ENCODE measurements around the gene FLACC1.
"Not testable (repeated sequence)": the region's sequence is repeated elsewhere in the genome, so short reads cannot be mapped to it uniquely, and the experiment has no call there.

Gene FLACC1

DNA sequence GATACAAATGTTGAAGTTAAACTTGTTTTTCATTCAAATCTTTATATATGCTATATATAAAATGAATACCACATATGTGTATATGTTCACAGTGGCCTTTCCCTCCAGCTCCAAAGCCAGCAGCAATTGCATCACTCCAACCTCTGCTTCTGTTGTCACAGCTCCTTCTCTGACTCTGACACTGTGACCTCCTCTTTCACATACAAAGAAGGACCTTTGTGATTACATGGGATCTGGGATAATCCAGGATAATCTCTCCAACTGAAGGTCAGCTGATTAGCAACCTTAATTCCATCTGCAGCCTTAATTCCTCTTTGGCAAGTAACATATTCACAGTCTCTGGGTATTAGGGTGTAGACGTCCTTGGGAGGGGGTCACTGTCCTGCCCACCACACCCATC is 8.4 kb downstream of the FLACC1 start:
- DNase-seq (ENCODE audit: low read depth): no peak

GRCh38 chr2:201347138-201347537 is 10.0 kb downstream of the FLACC1 start:
- no peak for DNase-seq (ENCODE audit: low read depth)

DNA sequence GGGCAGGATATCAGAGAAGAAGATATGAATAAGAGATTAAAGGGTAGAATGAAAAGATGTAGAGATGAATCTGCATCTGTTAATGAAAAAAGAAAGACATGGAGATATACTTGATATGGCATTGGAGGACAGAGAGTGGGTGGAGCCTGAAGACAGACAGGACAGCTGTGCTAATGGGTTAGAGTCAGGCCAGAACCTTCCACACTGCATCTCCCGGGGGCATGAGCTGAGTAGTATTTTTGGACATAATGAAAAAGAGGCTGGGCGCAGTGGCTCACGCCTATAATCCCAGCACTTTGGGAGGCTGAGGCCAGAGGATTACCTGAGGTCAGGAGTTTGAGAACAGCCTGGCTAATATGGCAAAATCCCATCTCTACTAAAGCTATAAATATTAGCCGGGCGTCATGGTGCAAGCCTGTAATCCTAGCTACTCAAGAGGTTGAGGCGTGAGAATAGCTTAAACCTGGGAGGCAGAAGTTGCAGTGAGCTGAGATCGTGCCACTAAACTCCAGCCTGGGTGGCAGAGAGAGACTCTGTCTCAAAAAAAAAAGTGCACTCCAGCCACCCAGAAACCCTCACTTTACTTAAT is 11.4 kb downstream of the FLACC1 start:
- DNase-seq (ENCODE audit: low read depth): no peak

GRCh38 chr2:201344663-201345366 is 12.3 kb downstream of the FLACC1 start:
- no peak for DNase-seq (ENCODE audit: low read depth)

GRCh38 chr2:201343559-201343958 is 13.6 kb downstream of the FLACC1 start:
- no peak for DNase-seq (ENCODE audit: low read depth)

GRCh38 chr2:201342923-201343322 is 14.2 kb downstream of the FLACC1 start:
- DNase-seq (ENCODE audit: low read depth): no peak

DNA sequence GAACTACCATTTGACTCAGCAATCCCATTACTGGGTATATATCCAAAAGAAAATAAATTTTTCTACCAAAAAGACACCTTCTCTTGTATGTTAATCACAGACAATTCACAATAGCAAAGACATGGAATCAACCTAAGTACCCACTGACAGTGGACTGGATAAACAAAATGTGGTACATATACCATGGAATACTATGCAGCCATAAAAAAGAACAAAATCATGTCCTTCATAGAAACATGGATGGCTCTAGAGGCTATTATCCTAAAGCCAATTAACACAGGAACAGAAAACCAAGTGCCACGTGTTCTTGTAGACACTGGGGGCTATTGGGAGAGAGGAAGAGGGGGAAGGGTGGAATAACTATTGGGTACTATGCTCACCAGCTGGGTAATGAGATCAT is 27.7 kb downstream of the FLACC1 start:
- DNase-seq (ENCODE audit: low read depth): no peak

DNA sequence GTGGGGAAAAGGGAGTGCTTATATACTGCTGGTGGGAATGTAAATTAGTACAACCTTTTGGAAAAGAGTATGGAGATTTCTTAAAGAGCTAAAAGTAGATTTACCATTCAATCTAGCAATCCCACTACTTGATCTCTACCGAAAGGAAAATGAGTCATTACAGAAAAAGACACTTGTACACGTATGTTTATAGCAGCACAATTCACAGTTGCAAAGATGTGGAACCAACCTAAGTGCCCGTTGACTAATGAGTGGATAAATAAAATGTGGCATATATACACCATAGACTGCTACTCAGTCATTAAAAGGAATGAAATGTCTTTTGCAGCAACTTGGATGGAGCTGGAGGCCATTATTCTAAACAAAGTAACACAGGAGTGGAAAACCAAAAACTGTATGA is 29.5 kb downstream of the FLACC1 start:
- no peak for DNase-seq (ENCODE audit: low read depth)

DNA sequence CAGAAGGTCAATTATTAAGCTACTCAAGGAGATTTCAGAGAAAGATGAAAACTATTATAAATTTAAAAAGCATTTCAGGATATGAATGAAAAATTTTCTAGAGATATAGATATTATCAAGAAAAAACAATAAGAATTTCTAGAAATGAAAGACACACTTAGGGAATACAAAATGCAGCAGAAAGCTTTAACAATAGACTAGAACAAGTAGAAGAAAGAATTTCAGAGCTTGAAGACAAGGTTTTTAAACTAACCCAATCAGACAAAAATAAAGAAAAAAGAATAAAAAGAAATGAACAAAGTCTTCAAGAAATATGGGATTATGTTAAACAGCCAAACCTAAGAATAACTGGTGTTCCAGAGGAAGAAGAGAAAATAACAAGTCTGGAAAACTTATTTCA is 34.4 kb downstream of the FLACC1 start:
- DNase-seq (ENCODE audit: low read depth): no peak

DNA sequence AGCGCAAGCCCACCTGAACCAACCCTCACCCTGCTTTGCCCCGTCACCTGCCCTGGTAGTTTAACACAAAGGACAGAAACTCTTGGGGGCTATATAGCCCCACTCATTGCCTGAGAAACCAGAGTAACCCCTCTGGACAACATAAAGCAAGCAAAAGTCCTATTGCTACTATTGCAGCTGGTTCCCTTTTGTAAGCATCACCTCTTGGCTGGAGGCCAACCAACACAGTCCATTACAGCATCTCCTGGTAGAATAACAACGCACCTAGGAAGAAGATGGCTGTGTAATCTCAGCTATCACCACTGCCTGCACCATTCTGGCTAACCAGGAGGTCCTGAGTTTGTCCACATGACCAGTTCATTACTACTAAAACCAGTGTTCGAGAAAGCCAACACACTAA is 36.4 kb downstream of the FLACC1 start:
- no peak for DNase-seq (ENCODE audit: low read depth)

DNA sequence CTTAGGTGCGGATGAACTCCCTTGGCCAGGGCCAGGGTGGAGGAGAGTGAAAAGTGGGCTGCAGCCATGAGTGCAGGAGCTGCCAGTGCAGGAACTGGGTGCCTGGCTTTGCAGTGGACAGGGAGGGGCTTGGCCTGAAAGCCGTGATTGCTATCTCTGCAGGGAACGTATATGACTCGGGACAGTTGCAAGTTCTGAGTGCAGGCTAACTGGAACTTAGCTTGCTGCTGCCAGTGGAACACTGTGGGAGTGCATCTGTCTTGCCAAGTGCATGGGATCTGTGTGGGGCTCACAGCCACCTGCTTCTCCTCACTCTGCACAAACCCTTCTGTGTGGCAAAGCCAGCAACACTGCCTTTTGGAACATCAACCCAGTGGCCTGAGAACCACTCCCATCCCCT is 36.9 kb downstream of the FLACC1 start:
- DNase-seq (ENCODE audit: low read depth): no peak

GRCh38 chr2:201319511-201319910 is 37.6 kb downstream of the FLACC1 start:
- no peak for DNase-seq (ENCODE audit: low read depth)

GRCh38 chr2:201313362-201313761 is 43.8 kb downstream of the FLACC1 start:
- DNase-seq (ENCODE audit: low read depth): no peak

- DNase-seq (ENCODE audit: low read depth): no peak
Measured at GRCh38 chr2:201308914-201309313, 48.2 kb downstream of the FLACC1 start.

GRCh38 chr2:201307876-201308275 is 49.3 kb downstream of the FLACC1 start:
- DNase-seq (ENCODE audit: low read depth): no peak

DNA sequence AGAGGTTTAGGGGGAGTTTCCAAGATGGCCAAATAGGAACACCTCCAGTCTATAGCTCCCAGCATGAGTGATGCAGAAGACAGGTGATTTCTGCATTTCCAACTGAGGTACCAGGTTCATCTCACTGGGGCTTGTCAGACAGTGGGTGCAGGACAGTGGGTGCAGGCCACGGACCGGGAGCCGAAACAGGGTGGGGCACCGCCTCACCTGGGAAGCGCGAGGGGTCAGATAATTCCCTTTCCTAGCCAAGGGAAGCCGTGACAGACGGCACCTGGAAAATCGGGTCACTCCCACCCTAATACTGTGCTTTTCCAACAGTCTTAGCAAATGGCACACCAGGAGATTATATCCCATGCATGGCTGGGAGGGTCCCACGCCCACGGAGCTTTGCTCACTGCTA is 57.2 kb downstream of the FLACC1 start:
- not testable (repeated sequence) for DNase-seq (ENCODE audit: low read depth)

GRCh38 chr2:201298462-201299052 is 58.6 kb downstream of the FLACC1 start:
- no peak for DNase-seq (ENCODE audit: low read depth)

DNA sequence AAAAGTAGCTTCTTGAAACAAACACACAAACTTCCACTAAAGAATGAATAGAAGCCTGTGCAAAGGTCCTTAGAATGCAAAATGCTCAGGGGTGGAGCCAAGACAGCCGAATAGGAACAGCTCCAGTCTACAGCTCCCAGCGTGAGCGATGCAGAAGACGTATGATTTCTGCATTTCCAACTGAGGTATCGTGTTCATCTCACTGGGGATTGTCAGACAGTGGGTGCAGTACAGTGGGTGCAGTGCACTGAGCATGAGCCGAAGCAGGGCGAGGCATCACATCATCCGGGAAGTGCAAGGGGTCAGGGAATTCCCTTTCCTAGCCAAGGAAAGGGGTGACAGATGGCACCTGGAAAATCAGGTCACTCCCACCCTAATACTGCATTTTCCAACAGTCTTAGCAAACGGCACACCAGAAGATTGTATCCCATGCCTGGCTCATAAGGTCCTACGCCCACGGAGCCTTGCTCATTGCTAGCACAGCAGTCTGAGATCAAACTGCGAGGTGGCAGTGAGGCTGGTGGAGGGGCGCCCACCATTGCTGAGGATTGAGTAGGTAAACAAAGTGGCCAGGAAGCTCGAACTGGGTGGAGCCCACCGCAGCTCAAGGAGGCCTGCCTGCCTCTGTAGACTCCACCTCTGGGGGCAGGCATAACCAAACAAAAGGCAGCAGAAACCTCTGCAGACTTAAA is 66.5 kb downstream of the FLACC1 start:
- DNase-seq (ENCODE audit: low read depth): not testable (repeated sequence)

GRCh38 chr2:201285499-201285898 is 71.6 kb downstream of the FLACC1 start:
- no peak for DNase-seq (ENCODE audit: low read depth)

DNA sequence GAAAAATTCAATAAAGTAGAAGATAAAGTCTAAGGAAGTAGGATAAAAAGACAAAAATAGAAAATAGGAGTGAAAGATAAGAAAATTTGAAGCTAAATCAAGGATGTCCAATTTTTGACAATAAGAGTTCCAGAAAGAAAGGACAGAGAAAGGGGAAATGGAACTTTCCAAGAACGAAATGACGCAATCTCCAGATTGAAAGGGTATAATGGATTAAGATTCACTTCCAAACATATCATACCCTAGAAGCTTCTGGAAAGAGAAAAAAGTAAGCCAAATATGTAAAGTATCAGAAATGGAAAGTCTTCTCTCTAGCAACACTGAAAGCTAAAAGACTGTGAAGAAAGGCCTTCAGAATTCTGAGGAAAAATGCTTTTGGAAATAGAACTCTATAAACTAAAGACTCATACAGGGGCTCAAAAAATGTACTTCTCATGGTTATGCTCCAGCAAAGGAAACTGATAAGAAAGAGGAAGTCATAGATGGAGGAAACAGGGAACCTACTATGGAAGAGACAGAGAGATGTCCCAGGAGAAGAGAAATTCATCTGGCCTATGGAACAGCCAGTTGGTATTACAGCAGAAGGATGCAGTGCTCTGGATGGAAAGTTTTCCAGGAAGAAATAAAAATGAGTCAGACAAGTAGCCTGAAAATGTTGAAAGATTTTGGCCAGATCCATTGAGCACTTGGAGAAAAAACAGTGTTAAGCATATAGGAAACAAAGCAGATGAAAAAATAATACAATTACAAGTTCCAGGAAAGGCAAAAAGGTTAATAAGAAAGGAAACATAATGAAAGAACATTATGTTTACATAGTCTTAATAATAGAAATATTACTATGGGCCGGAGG is 76.7 kb downstream of the FLACC1 start:
- DNase-seq (ENCODE audit: low read depth): no peak

- DNase-seq (ENCODE audit: low read depth): no peak
Measured at GRCh38 chr2:201279079-201279478, 78.1 kb downstream of the FLACC1 start.

GRCh38 chr2:201276511-201276910 is 80.6 kb downstream of the FLACC1 start:
- no peak for DNase-seq (ENCODE audit: low read depth)
